ENCODE results near the gene EIF2A. TPM values are rescaled to one million over a fixed set of nuclear protein-coding genes. Genes with fewer than 3 reads are reported as not detected.
A peak's percentile ranks its signal among the peaks of the same experiment; 100 is the strongest.

Gene EIF2A
- total and polyA plus RNA-seq, 9 of the 15 experiments (the other 6 are each of a cell fraction or from before 2014, with no cell fraction given), result 106 to 192 (median 168) TPM

DNA sequence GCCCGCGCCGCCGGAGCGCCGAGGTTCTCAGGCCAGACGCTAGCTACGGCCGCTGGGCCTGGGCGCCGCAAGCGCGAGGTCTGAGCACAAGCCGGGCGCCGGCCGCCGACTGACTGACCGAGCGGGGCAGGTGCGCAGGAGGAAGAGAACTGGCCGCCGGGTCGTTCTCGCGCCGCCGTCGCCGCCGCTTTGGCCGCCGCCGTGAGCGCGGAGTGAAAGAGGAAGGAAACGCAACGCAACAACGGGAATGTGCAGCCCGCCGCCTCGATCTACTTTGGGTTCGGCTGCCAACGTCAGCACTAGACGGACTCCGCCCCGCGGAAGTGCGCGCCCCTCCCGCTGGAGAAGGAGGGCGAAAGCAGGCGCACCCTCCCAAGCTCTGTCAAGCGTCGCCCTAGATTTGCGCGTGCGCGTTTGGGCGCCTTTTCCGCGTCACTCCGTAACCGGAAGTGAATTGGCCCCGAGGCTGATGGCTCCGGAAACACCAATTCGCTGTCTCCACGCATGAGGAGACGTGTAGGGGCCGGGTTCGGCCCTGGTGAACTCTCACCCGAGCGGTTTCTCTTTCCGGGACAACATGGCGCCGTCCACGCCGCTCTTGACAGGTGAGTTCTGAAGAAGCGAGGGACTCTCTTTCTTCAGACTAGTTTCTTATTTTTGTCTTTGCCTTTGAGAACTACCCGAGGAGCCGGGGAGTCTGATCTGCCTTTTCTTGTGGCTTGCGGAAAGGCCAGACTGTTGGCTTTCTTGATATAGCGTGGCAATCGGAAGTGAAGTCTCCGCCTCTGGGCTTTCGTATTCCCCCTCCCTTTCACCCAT, at the start of gene EIF2A, which contains the start of gene SERP1 (continued):
- TF ChIP-seq ZBTB1 (CRISPR knock-in tag; IDR thresholded peaks at IDR 0.05; ENCODE audit: borderline replicate concordance, low read depth) (peak; percentile 80; the same call in 1 of the 2 replicates), ZNF174 (CRISPR knock-in tag; IDR thresholded peaks at IDR 0.05) (no peak), HOXB6 (CRISPR knock-in tag; IDR thresholded peaks at IDR 0.05; ENCODE audit: borderline replicate concordance) (no peak), DEAF1 (CRISPR knock-in tag; IDR thresholded peaks at IDR 0.05) (no peak), ESRRB (CRISPR knock-in tag; IDR thresholded peaks at IDR 0.05; ENCODE audit: borderline replicate concordance) (no peak), RAD51 (IDR thresholded peaks at IDR 0.05; ENCODE audit: borderline replicate concordance, low read depth) (no peak), ZC3H4 (CRISPR knock-in tag; IDR thresholded peaks at IDR 0.05; ENCODE audit: borderline replicate concordance) (no peak), GTF3C2 (IDR thresholded peaks at IDR 0.05; ENCODE audit: borderline replicate concordance, extremely low read depth, insufficient read length) (no peak), ZNF609 (CRISPR knock-in tag; IDR thresholded peaks at IDR 0.05; ENCODE audit: borderline replicate concordance) (no peak), GTF2F1 (IDR thresholded peaks at IDR 0.05; ENCODE audit: low read depth, low read length) (peak; percentile 27; the same call in 1 of the 2 replicates), POLR2A (conservative IDR thresholded peaks at IDR 0.05) (peak; percentile 94), ZNF444 (CRISPR knock-in tag; IDR thresholded peaks at IDR 0.05) (no peak), L3MBTL2 (IDR thresholded peaks at IDR 0.05) (peak; percentile 62; the same call in 1 of the 2 replicates), MCM7 (IDR thresholded peaks at IDR 0.05) (no peak), CHD2 (IDR thresholded peaks at IDR 0.05; ENCODE audit: low read depth, low read length) (no peak; the same call in 1 of the 2 replicates), ZNF75A (CRISPR knock-in tag; IDR thresholded peaks at IDR 0.05) (no peak)
- TF ChIP-seq, protein P1, sequence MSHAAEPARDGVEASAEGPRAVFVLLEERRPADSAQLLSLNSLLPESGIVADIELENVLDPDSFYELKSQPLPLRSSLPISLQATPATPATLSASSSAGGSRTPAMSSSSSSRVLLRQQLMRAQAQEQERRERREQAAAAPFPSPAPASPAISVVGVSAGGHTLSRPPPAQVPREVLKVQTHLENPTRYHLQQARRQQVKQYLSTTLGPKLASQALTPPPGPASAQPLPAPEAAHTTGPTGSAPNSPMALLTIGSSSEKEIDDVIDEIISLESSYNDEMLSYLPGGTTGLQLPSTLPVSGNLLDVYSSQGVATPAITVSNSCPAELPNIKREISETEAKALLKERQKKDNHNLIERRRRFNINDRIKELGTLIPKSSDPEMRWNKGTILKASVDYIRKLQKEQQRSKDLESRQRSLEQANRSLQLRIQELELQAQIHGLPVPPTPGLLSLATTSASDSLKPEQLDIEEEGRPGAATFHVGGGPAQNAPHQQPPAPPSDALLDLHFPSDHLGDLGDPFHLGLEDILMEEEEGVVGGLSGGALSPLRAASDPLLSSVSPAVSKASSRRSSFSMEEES (CRISPR knock-in tag; IDR thresholded peaks at IDR 0.05), result no peak
